HG03558 (cell line): ENCODE data around the gene SPPL2A.
"Not testable (repeated sequence)": the region's sequence is repeated elsewhere in the genome, so short reads cannot be mapped to it uniquely, and the experiment has no call there.

ENCODE experiments used
- ATAC-seq: cut with Tn5 transposase; IDR thresholded peaks from one replicate; pipeline ENCODE4 v1.9.1; 2021; ENCODE audit warnings: moderate number of reproducible peaks; ENCODE audit not compliant: unreplicated experiment; ENCODE audit errors: extremely low read depth

Gene SPPL2A

DNA sequence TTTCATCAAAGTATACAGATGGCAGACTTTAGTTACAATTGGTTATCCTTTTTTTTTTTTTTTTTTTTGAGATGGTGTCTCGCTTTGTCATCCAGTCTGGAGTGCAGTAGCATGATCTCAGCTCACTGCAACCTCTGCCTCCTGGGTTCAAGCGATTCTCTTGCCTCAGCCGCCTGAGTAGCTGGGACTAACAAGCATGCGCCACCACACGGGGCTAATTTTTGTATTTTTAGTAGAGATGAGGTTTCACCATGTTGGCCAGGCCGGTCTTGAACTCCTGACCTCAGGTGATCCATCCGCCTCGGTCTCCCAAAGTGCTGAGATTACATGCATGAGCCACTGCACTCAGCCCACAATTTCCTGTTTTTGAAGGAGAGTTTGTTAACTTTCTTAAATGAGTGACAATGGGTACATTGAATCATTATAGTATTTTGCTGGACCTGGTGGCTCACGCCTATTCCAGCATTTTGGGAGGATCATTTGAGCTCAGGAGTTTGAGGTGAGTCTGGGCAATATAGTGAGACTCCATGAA lies 70.8 kb downstream of the SPPL2A start:
- ATAC-seq, result not testable (repeated sequence)

DNA sequence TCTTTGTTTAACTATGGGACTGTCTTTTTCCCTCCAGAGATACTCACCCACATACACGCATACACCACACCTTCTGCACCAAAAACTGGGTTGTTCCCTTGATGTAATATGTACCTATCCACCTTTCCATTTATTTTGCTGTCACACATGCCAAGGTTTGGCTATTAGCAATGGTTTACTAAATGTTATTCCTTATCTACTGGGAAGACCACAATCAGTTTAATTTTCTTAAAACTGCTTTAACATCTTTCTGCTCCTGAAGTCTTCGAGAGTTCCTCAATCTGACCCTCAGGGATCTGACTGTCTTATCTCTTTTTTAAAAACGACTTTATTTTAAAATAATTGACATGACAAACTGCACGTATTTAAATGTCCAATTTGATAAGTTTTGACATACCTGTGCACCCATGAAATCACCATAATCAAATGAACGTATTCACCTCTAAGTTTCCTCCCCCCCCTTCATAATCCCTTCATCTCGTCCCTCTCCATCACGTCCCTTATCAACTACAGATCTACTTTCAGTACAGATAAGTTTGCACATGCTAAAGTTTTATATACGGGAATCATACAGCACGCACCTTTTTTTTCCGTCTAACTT lies 78.1 kb downstream of the SPPL2A start:
- no peak for ATAC-seq

GRCh38 chr15:50686469-50687301 lies 78.8 kb downstream of the SPPL2A start, which contains the start of gene TRPM7:
Gene TRPM7, minus strand, starts transcription at chr15:50686797. Its CDS starts 264 bp downstream, at chr15:50686533.
- ATAC-seq, result peak; percentile 57

GRCh38 chr15:50685976-50686468 lies 79.5 kb downstream of the SPPL2A start:
- peak; percentile 34 for ATAC-seq

DNA sequence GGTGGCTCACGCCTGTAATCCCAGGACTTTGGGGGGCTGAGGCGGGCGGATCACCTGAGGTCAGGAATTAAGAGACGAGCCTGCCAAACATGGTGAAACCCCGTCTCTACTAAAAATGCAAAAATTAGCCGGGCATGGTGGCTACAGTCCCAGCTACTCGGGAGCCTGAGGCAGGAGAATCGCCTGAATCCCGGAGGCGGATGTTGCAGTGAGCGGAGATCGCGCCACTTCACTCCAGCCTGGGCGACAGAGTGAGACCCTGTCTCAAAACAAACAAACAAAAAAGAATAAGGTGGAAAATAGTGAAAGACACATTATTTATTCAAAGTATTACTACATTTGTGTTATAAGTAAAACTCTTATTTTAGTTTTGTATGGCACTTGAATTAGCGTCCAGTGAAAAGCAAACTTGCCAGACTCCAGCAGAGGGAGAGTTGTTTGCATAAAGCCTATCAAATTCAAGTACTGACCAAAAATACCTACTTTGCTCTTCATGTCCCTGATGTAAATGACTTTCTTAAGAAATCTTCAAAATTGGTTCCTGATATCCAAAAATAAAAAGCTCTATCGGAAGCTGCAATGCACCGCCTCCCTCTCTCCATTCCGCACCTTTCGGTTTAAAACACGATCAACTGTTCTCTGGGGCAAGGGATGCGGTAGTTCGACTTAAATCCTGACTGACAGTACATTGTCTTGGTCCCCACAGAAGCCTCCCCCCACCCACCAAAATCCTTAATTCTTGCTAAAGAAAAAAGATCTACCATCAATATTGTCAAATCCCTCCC lies 80.1 kb downstream of the SPPL2A start:
- ATAC-seq, result no peak

GRCh38 chr15:50681467-50681866 lies 84.0 kb downstream of the SPPL2A start:
- ATAC-seq, result no peak

GRCh38 chr15:50676799-50677483 lies 88.6 kb downstream of the SPPL2A start:
- ATAC-seq, result no peak

DNA sequence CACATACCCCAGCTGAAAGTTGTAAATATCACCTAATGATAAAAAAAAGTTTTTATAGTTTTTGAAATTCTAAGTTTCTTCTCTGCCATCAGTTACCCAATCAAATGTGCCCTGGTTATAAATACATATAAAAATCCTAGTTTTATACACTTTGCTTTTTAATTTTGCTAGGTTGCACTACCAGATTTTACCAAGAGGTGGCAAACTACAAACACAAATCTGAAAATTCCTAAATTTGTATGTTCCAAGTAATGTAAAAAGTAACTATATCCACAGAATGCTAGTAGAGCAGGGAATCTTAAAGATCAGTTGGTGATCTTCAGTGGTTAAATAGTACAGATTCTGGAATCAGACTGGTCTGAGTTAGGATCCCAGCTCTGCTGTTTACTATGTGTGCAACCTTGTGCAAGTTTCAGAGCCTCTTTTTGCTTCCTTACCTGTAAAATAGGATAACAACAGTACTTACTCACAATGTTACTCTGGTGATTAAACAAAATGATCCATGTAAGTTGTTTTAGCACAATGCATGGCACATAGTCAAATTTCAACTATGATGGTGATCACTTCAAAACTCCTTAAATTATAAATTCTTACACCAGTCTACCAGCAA lies 89.9 kb downstream of the SPPL2A start:
- ATAC-seq, result no peak

- no peak for ATAC-seq
Observed at GRCh38 chr15:50670115-50670514, 95.4 kb downstream of the SPPL2A start.

- no peak for ATAC-seq
Observed at GRCh38 chr15:50669611-50670010, 95.9 kb downstream of the SPPL2A start.

GRCh38 chr15:50665938-50666337 lies 99.6 kb downstream of the SPPL2A start:
- ATAC-seq, result no peak

- ATAC-seq, result no peak
Observed at GRCh38 chr15:50655555-50655954, 110.0 kb downstream of the SPPL2A start.

GRCh38 chr15:50653156-50653743 lies 112.3 kb downstream of the SPPL2A start:
- no peak for ATAC-seq

GRCh38 chr15:50652671-50653070 lies 112.8 kb downstream of the SPPL2A start:
- ATAC-seq, result no peak
